Muscle of arm (tissue), 12 donors: ENCODE data around the gene HOXA3. TPM values are rescaled to one million over a fixed set of nuclear protein-coding genes. Genes with fewer than 3 reads are reported as not detected.

Experiments used
- DNase-seq: peaks from one replicate; pipeline ENCODE4 v3.0.0-alpha.2; 2013
- polyA plus RNA-seq, 12 donors: library from polyadenylated mRNA; unstranded; fragments of 120-200 nt; gene quantifications; one replicate each; pipeline ENCODE4 v1.2.1, GENCODE V29; 2013; ENCODE audit not compliant: insufficient read length in 12 of 12

Gene HOXA3
- polyA plus RNA-seq, 12 donors: 6.8 to 48.8 (median 12.9) TPM; not detected in 1

GRCh38 chr7:27106181-27106900 is 46.0 kb downstream of the HOXA3 start:
- no peak for DNase-seq

GRCh38 chr7:27105301-27106031 is 46.9 kb downstream of the HOXA3 start:
- no peak for DNase-seq

GRCh38 chr7:27104341-27105058 is 47.9 kb downstream of the HOXA3 start:
- no peak for DNase-seq

DNA sequence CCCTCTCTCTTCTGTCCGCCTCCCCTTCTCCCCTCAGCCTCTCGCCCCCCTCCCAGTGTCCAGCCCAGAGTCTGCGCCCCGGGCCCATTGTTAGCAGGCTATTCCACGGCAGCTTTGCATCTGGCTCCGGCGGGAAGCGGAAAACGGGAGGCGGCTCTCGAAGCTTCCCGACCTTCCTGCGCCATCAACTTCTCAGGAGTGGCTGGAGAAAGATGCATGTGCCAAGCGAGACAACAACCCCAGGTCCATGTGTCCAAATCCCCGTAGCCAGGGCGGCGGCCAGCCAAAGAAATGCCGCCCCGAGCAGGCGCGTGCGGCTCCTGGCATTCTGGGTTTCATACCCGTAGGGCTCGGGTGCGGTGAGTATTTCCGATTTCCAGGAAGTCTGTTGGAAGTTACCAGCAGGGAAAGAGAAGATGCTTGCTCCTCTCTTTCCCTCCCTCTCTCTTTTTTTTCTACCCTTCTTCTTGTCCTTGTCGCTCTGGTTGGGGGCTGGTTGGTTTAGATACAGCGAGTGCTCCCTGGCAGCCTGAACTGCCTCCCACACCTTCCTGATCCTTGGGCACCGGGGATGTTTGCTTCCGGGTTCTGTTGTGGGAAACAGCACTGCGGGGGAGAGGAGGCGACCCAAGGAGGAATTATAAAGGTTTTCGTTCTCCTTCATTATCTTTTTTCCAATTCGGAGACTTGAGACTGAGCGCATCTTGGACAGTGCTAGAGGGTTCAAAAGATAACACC is 48.7 kb downstream of the HOXA3 start:
- no peak for DNase-seq

DNA sequence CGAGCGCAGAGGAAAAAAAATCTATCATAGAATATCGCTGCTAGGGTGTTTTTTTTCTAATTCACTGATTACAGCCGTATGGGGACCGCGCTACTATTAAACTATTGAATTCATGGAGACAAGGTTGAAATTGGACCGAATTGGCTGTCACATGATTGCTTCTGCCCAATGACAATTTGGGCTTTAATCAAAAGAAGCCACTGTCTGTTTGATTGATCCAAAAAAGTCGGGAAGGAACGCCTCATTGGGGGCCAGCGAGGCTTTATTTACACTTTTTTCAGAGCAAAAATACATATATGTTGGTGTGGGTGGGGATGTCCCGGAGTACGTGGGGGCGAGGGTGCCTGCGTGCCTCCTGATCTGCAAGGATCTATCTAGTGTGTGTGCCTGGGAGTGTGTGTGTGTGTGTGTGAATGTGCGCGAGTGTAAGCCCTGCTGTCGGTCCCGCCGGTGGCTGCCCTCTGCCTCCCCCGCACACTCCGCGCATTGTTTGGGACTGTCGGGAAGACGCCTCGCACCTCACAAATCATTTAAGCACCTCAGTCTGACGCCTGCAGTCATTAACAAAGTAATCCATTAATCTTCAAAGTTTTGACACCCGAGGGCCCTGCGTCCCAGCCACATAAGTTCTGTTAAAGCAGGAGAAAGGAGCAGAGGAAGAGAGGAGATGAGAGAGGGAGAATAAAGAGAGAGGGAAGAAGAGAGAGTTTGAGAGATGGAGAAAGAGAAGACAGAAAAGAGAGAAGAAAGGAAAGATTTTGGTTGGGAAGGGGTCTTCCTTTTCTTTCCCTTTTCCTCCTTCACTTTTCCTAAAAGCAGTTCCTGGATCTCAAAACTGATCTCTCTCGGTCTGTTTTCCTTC is 49.6 kb downstream of the HOXA3 start, which contains the start of gene HOXA2:
Gene HOXA2, minus strand, starts transcription at position 103 of the 862 bp plus-strand sequence. CDS start 183 bp downstream, outside the sequence.
- no peak for DNase-seq

GRCh38 chr7:27101957-27102580 is 50.3 kb downstream of the HOXA3 start:
- no peak for DNase-seq

DNA sequence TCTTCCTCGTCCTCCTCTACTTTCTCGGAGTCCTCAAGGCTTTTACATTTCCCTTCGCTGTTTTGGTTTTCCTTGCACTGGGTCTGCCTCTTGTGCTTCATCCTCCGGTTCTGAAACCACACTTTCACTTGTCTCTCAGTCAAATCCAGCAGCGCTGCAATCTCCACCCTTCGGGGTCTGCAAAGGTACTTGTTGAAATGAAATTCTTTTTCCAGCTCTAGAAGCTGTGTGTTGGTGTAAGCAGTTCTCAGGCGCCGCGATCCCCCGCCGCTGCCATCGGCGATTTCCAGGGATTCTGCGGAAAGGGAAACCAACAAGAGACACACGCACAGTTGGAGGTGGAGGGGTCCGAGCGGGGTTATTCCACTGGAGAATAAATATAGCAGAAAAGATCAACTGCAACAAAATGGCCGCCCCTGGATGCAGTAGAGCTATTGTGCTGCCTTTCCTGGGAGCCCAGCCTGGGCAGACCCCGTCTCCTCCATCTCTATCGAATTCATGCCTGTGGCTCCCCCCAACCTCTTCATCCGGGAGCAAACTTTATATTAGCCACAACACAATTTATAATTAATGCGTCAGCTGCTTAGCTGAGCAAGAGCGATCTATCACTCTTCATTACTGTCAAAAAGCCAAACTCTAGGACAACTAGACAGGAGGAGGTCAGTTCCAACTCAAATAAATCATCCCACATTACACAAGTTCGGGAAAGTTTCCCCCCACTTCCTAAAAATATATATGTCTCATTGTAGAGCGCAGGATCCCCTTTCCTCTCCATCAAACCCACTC is 51.0 kb downstream of the HOXA3 start:
- peak; percentile 43 for DNase-seq

GRCh38 chr7:27100694-27101170 is 51.7 kb downstream of the HOXA3 start:
- DNase-seq: peak; percentile 28

- DNase-seq: no peak
These were observed 52.7 kb downstream of the HOXA3 start for GRCh38 chr7:27099453-27100370.

DNA sequence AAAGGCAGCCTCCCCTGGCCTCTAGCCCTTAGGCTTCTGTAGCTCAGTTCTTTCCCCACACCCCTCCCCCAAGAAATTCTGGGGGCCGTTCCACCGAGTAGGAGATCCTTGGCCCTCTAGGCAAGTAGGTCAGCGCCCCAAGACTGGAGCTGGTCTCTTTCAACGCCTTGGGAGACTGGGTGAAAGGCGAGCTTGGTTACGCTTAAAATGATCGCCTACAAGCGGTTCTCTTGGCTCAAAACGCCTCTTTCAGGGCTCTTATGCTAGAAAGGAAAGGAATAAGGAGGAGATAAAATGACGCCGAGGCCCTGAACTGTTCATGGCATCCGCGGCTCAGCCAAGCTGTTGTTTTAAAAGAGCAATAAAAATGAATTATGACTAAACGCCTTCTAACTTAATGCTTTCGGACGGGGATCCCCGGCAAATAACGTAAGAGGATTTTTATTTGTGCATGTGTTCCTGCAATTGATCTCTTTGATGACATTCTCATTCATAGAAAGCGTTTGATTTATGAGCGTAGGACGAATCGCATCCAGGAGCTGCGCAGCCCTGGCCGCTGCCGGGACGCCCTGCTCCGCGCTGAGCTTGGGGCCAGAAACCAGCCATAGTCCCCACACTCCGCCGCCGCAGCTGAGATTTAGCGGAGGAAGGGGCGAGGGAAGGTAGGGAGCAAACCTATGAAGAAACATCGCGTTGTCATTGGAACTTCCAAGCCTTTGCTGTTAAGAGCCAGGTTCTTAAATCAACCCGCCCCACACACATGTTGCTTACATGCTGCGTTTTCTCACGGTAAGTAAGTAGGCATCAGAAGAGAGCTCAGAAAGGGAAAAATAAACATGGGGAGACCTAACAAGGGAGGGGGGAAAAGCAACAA is 53.6 kb downstream of the HOXA3 start:
- peak; percentile 63 for DNase-seq

DNA sequence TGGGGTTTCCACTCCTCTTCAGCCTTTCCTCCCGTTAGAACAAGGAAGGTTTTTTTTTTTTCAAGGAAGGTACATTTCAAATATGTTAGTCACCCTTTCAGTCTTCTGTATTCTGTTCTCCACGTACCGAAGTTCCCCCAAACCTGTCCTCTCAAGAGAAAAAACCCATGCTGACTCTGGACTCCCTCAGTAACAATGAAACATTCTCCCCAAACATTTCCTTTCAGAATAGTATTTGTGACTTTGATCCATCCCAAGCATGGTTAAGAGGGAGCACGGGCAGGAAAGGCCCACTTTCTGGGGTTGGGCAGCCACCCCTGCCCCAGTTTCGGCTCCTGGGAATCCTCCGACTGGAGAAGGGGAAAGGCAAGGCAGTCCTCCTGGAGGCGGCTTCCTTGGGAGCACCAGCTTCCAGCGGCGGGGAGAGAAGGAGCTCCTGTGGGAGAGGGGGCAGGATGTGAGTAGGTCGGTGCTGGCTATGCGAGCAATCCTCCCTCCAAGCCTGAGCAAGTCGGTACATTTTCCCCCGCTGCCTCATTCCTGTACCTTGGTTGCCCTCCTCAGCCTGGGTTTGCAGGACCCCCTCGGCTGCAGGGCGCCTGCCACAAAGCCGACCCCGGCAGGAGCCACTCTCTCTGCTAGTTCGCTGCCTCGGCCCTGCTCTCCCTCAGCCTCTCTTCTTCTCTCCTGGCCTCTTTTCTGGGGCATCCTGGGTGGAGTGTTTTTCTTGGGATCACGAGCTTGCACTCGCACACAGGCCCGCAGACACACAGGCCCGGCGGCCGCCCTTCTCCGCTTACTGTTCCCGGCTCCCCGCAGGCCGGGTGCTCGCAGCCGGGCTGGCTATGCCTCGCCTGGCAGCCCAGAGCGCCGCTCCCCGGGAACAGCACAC is 54.5 kb downstream of the HOXA3 start:
- DNase-seq: no peak

GRCh38 chr7:27096768-27097514 is 55.4 kb downstream of the HOXA3 start:
- DNase-seq: peak; percentile 69

DNA sequence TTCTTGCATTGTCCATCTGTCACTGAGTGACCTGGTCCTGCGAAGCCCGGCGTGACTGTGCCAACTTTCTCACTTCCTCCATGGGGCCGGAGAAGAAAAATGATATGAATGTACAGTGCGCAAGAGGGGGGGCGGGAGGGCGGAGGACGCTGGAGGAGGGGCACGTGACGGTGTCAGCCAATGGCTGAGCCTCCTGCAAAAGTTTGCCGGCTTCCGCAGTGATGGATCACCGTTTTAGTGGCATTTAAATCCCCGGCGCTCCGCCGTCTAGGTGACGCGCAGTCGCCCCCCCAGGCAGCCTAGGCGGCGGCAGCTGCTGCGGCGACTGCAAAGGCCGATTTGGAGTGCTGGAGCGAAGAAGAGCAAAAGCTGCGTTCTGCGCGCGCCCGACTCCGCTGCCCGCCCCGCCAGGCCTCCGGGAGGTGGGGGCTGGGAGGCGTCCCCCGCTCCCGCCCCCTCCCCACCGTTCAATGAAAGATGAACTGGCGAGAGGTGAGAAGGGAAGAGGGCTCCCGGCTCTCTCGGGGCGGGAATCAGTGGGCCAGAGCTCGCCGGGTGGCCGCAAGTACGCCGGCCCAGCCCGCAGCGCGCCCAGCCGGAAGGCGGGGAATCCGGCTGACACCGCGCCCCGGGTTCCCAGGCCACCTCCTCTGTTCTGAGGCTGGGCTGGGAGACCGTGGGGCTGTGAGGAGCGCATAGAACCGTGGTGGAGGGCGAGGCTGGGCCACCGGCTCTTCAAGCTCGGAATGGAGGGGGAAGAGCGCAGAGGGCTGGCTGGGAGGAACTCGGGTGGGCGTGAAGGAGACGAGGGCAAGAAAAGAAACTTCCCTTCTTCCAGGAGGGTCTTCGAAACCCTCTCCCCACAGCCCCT is 56.3 kb downstream of the HOXA3 start, which contains the start of gene HOXA1:
Gene HOXA1, minus strand, starts transcription at position 104 of the 871 bp plus-strand sequence. Its CDS starts 88 bp downstream, at position 16.
- DNase-seq: peak; percentile 83
